HG02763 (cell line): ENCODE measurements around the gene EIF2A.
"Not testable (repeated sequence)": the region's sequence is repeated elsewhere in the genome, so short reads cannot be mapped to it uniquely, and the experiment has no call there.

ENCODE experiments used
- ATAC-seq: cut with Tn5 transposase; IDR thresholded peaks from one replicate; pipeline ENCODE4 v1.9.1; 2021; ENCODE audit warnings: mild to moderate bottlenecking, moderate library complexity; ENCODE audit not compliant: unreplicated experiment

Gene EIF2A

DNA sequence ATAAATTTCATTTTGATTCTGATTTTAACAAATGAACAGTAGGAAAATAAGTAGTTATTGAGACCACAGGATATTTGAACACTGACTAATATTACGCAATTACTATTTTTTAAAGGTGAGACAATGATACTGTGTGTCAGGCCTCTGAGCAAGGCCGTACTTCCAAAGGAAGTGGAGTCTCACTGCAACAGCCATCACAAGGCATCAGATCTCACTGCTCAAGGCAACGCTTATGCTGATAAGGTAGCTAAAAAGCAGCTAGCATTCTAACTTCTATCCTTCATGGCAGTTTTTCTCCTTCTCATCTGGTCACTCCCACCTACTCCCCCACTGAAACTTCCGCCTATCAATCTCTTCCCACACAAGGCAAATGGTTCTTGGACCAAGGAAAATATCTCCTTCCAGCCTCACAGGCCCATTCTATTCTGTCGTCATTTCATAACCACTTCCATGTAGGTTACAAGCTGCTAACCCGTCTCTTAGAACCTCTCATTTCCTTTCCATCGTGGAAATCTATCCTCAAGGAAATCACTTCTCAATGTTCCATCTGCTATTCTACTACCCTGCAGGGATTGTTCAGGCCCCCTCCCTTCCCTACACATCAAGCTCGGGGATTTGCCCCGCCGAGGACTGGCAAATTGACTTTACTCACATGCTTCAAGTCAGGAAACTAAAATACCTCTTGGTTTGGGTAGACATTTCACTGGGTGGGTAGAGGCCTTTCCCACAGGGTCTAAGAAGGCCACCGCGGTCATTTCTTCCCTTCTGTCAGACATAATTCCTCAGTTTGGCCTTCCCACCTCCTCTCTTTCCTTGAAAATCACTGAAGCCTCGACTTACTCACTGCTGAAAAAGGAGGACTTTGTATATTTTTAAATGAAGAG lies 54.3 kb downstream of the EIF2A start:
- ATAC-seq, result not testable (repeated sequence)

DNA sequence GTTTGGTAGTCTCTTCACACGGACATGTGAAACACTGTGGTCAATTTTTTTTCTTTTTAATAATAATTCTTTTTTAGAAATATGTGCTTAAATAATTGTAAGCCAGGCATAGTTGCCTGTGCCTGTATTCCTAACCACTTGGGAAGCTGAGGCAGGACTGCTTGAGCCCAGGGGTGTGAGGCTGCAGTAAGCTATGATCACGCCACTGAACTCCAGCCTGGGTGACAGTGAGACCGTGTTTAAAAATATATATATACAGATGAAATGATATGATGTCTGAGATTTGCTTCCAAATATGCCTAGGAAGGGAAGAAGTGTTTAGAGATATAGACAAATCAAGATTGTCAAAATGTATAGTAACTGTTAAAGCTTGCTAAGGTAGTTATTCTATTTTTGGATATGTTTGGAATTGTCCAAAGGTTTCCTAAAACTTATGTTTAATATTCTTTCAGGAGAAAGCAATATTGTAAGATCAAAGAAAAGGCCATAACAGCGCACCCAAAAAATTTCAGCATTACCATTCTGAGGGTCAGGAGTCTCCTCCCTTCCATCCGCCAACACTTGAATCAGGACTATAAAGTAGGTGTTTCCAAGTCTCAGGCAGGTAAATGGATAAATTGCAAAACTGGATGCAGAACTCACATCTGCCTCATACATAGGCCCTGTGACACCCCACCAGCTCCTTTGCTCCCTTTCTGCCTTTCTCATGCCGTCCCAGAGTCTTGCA lies 56.0 kb downstream of the EIF2A start:
- ATAC-seq, result peak; percentile 4

DNA sequence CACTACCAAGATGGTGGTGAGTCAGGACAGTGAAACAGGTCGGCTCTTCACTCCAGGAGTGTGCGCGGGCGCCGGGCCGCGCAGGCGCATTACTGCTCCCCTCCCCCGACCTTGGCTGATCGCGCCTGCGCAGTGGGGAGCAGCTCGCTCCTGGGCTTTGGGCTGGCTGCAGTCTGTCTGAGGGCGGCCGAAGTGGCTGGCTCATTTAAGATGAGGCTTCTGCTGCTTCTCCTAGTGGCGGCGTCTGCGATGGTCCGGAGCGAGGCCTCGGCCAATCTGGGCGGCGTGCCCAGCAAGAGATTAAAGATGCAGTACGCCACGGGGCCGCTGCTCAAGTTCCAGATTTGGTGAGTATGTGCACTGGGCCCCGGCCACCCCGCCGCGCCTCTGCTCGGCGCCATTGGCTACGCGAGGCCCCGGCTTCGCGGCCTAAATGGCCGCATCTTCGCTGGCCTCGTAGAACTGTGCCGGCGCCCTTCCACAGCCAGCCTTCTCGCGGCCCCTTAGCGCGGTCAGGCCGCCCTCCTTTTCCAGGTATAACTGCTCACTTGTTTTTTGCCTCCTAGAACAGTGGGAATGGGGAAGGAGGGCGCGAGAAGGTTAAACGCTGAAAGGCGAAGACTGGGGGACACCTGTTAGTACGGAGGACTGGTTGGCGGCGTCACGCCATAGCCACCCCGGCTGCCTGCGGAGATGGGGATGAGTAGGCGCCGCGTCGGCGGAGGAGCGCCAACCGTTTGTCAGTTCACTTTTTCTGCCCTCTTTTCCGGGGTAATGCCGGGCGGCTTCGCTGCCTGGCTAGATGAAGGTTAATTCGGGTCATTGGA lies 56.8 kb downstream of the EIF2A start, which contains the start of gene SELENOT:
TSS of gene SELENOT (plus strand) at position 169 of the 827 bp plus-strand sequence. CDS start at position 211, 42 bp downstream.
- ATAC-seq, result peak; percentile 58

DNA sequence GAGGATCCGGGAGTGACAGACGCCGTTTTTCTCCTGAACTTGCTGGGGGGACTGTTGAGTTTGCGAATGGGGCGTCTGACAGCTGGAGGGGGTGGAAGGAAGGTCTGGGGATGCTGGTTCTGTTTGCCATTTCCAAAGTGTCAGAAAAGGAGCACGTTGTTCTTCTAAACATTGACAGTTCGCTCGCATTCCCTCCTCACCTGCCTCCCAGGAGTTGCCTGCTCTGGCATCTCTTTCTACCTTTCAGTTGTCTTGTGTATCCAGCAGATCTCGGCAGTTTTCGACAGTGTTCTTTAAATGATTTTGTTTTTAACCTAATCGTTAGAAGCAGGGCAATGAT lies 57.4 kb downstream of the EIF2A start:
- ATAC-seq, result no peak

DNA sequence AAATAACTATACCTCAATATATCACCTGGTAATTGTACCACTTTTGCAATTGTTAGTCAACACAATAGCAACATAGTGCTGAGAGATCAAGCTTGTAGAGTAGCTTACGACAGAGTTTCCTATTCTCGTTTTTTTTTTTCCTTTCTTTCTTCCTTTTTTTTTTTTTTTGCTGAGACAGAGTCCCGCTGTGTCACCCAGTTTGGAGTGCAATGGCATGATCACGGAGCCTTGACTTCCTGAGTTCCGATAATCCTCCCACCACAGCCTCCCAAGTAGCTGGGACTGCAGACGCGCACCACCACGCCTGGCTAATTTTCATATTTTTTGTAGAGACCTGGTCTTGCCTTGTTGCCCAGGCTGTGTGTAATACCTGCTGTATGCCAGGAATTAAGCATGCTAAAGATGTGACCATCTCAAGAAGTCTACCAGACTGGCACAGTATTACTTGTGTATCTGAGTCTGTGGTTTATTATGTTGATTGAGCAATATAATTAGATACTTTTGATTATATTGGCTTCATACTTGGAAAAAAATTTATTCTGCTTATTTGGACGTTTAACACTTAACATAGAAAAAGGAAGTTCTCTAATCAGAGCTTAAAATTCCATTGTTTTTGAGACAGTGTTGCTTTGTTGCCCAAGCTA lies 59.5 kb downstream of the EIF2A start:
- no peak for ATAC-seq

DNA sequence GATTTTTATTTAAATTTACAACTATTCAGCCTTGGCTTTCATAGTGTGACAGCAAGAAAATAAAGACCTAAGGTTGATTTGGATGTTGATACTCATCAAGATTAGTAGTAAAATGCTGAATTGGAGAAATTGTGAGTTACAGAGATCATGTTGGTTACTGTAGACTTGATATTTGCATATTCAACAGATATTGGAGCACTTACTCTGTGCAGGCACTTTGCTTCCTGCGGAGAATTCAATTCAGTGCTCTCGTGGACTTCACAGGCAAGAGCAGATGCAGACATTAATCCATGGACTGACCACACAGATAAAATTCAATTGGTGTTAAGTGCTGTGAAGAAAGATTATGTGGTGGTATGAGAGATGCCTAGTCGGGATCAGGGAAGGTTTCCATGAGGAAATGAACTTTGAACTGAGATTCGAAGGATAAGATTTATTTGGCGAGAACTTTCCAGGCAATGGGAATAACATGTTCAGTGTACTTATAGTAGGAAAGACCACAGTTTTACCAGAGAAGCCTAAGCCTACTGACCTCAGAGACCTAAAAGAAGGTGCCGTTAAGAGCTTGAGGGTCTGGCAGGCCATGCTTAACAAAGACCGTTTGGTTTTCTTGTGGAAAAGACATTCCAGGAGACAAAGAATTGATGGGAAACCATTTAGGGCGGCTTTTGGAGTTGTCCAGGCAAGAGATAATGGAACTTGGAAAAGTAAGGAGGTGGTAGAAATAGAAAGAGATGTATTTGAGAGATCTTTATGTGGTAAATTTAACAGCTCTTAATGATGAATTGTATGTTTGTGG lies 60.9 kb downstream of the EIF2A start:
- no peak for ATAC-seq

DNA sequence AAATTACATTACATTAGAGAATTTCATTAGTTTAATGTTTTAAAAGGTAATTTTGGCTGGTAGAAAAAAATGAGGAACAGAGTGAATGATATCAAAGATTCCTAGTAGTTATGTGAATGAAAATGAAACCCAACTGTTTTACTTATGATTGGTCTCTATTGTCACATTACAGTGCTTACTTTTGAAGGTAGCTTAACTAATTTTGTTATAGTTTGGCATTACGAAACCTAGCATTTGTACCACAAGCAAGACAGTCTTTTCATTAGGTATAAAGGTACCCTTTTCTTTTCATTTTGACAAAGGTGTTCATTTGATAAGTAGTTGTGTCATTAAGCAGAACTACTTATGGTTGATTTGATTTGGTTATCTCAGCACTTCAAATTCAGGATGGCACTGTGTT lies 63.4 kb downstream of the EIF2A start:
- ATAC-seq, result no peak

DNA sequence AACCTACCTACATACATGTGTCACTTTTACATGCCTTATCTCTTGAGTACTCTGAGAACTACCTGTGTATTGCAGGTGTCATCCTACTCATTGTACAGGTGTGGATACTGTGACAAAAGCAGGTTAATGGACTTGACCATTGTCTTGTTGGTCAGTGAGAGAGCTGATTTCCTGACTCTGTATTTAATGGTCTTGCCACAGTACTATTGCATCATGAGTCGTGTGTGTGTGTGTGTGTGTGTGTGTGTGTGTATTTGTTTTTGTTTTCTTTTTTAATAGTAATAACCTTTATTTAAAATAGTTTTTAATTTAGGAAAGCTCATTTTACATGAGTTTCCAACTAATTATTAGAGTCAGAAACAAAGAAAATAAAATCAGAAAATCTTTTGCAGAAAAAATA lies 64.2 kb downstream of the EIF2A start:
- ATAC-seq, result no peak

DNA sequence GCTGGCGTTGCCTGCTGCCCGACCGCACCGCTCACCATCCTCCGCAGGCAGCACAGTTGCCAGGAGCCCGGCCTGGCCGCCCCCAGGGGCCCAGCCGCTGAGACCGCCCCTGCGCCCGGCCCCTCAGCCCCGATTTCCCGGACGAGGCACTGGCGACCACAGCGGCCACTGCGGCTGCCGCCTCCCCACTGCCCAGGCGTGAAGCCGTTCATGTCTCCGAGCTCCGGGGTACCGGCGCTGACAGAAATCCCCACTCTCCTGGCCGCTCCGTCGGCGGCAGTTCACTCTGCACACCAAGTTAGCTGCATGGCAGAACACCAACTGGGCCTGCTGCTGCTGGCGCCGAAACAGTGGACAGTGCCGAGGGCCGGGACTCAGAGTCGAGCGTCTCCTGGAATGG lies 65.1 kb downstream of the EIF2A start:
- ATAC-seq, result no peak

DNA sequence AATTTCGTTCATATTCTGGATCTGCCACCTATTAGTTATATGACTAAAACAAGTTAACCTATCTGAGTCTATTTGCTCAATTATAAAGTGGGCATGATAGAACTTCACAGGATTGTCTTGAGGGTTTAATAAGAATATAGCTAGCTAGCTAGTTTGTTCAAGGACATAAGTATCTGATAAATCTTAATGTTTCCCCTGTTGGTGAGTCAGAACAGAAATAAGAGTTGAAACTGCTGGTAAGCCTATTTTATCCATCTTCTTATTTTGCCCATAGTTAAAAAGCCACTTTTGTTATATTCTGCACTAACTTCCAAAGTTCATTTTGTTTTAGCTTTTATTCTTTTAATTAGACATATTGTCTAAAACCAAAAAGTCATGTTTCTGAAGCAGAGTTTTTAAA lies 65.9 kb downstream of the EIF2A start:
- ATAC-seq, result no peak

DNA sequence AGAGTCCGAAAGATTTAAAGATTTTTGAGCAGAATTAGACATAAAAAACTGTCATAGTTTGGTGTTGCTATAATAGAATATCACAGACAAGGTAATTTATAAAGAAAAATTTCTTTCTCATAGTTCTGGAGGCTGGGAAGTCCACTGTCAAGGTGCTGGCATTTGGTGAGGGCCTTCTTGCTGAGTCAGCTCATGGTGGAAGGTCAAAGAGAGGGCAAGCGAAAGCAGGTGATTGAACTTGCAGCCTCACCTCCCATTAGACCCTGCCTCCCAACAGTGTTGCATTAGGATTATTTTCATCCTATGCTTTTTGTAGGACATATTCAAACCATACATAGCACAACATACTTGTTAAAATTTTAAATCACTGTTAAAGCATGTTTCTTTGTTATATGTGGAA lies 66.4 kb downstream of the EIF2A start:
- ATAC-seq, result no peak

DNA sequence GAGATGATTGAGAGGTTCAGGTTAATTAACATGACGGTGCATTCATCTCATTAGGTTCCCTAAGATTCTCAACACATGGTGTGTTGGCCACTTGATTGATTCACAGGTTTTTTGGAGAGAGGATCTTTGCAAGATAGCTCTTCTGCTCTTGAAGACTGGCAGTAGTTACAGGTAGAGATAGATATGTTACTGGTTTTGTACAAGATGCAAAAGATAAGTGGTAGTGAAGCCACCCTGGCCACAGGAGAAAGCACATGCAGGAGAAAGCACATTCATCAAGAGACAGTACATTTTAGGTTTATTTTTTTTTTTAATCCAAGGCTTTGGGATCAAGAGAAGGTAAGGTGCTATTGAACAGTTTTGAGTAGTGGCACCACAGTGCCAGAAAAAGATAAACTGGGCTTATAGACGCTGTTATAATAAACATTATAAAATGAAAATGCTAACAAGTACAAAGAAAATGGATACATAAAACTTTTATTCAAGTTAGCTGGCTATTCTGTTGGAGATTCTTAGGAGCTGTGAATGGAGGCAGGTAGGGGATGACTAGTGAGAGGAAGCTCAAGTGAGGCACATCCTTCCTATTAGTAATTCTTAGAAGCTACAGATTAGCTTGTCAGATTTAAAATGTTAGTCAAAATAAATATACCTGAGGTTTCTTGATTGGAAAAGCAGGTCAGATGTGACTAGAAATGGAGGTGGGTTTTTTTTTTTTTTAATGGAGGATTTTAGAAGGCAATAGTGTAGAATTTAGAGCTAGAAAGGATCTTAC lies 67.3 kb downstream of the EIF2A start:
- no peak for ATAC-seq

DNA sequence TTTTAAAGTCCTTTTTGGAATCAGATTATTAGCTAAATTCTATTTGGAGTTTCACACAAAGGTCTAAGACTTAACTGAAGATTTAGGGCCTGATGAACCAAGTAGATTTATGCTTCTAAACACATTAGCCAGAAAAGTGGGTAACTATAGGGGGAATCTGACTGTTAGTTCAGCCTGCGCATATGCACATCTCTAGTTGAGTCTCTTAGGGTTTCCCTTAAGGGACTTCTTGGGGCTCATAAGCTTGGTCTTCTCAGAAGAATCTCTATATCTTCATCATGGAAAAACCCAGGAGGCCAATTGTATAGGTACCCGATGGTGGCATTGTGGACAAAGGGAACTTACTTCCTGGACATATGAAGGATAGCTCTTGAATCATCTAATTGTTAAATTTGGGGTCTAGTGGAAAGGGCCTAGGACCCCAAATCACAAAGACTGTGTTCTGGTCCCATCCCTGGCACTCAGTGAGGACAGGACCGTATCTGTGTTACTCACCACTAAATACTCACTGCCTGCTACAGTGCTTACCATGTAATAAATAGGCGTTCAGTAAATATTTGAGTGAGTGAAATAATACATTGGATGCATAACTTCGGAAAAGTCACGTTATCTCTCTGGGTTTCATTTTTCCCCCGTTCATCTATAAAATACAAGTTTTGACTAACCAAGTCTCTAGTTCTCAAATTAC lies 73.6 kb downstream of the EIF2A start:
- no peak for ATAC-seq

DNA sequence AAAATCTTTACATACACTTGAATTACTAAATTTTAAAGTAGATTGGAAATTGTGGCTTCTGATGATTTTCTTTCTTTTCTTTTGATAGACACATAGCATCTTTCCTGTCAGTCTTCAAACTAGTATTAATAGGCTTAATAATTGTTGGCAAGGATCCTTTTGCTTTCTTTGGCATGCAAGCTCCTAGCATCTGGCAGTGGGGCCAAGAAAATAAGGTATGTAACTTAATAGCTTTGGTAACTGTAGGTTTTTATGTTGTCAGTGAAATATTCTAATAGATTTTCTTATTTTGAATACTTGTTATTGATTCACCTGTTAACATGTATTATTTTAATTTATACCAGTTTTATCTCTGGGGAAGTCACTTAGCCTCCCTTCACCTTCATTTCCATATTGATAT lies 76.4 kb downstream of the EIF2A start:
- not testable (repeated sequence) for ATAC-seq

DNA sequence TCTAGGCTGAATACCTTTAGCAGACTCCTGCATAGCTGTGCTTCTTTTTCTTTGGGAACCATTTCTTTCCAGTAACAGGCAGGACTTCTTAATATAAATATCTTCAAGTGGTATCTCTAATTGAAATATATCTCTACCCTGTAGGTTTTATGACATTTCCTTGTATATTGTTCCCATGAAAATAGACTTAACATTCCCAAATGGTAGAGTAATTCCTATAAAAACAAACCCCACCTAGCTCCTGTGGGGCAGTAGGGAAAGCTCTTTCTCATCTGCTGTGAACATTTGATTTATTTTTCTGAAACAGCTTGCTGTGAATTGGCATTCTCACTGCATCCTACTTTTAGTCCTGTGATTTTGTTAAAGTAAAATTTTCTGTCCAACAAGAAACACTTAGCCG lies 77.4 kb downstream of the EIF2A start:
- no peak for ATAC-seq

DNA sequence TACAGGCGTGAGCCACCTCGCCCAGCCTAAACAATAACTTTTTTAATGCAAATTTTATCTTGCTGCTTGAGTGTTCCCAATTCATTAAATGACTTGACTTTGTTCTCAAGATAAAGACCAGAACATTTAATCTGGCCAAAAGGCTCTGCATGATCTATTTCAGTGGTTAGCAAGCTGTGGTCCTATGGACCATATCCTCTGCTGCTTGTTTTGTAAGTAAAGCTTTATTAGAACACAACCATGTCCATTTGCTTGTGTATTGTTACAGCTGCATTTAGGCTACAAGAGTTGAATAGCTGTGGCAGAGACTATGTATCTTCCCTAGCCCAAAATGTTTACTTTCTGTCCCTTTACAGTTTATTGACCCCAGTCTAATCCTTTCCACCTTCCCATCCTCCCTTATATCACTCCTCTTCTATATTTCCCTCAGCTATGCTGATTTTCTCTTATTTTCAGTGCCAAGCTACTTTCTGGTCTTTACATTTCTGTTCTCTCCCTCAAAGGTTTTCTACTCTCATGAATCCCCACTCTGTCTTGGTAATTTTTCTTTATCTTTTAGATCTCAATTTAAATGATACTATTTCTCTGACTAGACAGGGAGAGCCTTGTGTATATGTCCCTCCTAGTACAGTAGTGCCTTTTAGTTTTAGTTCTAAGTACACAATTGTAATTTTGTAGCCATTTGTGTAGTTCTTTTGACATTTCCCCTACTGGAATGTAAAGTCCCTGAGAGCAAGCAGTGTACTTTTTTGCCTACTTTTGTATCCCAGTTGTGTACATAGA lies 79.8 kb downstream of the EIF2A start:
- no peak for ATAC-seq

DNA sequence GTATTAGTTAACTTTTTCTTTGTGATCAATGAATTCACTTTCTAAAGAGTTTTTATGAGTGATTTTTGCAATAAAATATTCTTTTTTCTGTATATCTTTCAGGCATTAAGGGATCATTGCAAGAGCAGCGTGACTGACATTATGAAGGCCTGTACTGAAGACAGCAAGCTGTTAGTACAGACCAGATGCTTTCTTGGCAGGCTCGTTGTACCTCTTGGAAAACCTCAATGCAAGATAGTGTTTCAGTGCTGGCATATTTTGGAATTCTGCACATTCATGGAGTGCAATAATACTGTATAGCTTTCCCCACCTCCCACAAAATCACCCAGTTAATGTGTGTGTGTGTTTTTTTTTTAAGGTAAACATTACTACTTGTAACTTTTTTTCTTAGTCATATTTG lies 81.0 kb downstream of the EIF2A start:
- ATAC-seq, result no peak
